K562 (cell line): ENCODE data around the gene KCNH8. TPM values are rescaled to one million over a fixed set of nuclear protein-coding genes. Genes with fewer than 3 reads are reported as not detected.

Source experiments
- HMGN3 ChIP-seq: IDR thresholded peaks from 2 replicates; pipeline ENCODE4 v1.6.1; 2011; ENCODE audit warnings: borderline replicate concordance, low read depth, mild to moderate bottlenecking, mixed read lengths, low read length; ENCODE audit not compliant: insufficient read length; ENCODE audit errors: extremely low read depth
- NFYB ChIP-seq: IDR thresholded peaks from 2 replicates; pipeline ENCODE4 v1.6.1; 2011; ENCODE audit warnings: mild to moderate bottlenecking, moderate library complexity; ENCODE audit not compliant: insufficient read length; ENCODE audit errors: extremely low read depth
- ZNF561 ChIP-seq: fragments of 450-650 bp; formaldehyde crosslinking; conservative IDR thresholded peaks from 2 replicates; pipeline ENCODE4 v1.4.0; 2020; ENCODE audit warnings: mild to moderate bottlenecking, moderate library complexity
- ZNF583 ChIP-seq: fragments of 250-450 bp; sonication (Bioruptor Pico); IDR thresholded peaks from 2 replicates; pipeline ENCODE4 v1.4.0; 2020
- polyA plus RNA-seq, 8 experiments: library from polyadenylated mRNA; depleted of rRNA in 4 of 8; stranded (reverse) in 5 of 8; unstranded in 3 of 8; fragments of >200 nt; fragmentation: Nextera tagmentation in 2 of 8; fragmentation: Illumina TruSeq in 1 of 8; extraction: Ambion mirVana in 2 of 8; extraction: Trizol in 1 of 8; gene quantifications; 2 replicates each; pipeline versions ENCODE4 v1.2.1 to v1.2.3, GENCODE V29; 2011 to 2014; ENCODE audit warnings: inconsistent platforms in 1 of 8, missing spikeins in 1 of 8
- total RNA-seq, 7 experiments: library from RNA; depleted of rRNA in 6 of 7; stranded (reverse); fragments of >200 nt in 6 of 7; fragmentation: Illumina TruSeq in 2 of 7; extraction: Trizol in 2 of 7; gene quantifications; 2 replicates each; pipeline versions ENCODE4 v1.2.1 to v1.2.3, GENCODE V29; 2011 to 2021; ENCODE audit warnings: low replicate concordance in 1 of 7
- TF ChIP-seq, protein P1 (sequence below), 2 experiments: fragments of 450-650 bp in 1 of 2; sonication (generic) in 1 of 2; formaldehyde crosslinking in 1 of 2; IDR thresholded peaks; 2 replicates each; pipeline versions ENCODE4 v1.7.1 to v1.9.0; 2016 to 2022; ENCODE audit warnings: inconsistent platforms in 1 of 2, mild to moderate bottlenecking in 1 of 2, missing genetic modification reagents in 1 of 2

Gene KCNH8
- total and polyA plus RNA-seq, 9 of the 15 experiments (the other 6 are each of a cell fraction or from before 2014, with no cell fraction given), result 0.02 to 0.08 (median 0.04) TPM; not detected in 6

DNA sequence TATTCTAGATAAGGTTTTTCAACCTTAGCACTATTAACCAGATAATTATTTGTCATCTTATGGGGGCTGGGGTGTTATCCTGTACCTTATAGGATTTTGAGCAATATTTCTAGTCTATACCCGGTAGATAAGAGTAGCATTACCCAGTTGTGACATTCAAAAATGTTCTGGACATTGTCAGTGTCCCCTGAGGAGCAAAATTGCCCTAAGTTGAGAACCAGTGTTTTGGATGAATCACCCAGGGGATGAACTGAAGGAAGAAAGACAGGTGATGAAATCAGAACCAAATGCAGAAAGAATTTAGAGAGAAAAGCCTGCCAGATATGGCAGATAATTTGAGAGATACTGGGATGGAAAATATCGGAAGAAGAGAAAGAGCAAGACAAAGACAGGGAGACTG, 58.2 kb downstream of the KCNH8 start (continued):
- TF ChIP-seq, protein P1, sequence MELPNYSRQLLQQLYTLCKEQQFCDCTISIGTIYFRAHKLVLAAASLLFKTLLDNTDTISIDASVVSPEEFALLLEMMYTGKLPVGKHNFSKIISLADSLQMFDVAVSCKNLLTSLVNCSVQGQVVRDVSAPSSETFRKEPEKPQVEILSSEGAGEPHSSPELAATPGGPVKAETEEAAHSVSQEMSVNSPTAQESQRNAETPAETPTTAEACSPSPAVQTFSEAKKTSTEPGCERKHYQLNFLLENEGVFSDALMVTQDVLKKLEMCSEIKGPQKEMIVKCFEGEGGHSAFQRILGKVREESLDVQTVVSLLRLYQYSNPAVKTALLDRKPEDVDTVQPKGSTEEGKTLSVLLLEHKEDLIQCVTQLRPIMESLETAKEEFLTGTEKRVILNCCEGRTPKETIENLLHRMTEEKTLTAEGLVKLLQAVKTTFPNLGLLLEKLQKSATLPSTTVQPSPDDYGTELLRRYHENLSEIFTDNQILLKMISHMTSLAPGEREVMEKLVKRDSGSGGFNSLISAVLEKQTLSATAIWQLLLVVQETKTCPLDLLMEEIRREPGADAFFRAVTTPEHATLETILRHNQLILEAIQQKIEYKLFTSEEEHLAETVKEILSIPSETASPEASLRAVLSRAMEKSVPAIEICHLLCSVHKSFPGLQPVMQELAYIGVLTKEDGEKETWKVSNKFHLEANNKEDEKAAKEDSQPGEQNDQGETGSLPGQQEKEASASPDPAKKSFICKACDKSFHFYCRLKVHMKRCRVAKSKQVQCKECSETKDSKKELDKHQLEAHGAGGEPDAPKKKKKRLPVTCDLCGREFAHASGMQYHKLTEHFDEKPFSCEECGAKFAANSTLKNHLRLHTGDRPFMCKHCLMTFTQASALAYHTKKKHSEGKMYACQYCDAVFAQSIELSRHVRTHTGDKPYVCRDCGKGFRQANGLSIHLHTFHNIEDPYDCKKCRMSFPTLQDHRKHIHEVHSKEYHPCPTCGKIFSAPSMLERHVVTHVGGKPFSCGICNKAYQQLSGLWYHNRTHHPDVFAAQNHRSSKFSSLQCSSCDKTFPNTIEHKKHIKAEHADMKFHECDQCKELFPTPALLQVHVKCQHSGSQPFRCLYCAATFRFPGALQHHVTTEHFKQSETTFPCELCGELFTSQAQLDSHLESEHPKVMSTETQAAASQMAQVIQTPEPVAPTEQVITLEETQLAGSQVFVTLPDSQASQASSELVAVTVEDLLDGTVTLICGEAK (IDR thresholded peaks at IDR 0.05), result no peak
- TF ChIP-seq, protein P1 (CRISPR knock-in tag; IDR thresholded peaks at IDR 0.05), result no peak
- TF ChIP-seq ZNF561 (CRISPR knock-in tag) (no peak), HMGN3 (no peak), ZNF583 (no peak), NFYB (no peak)
- TF ChIP-seq, all 486 proteins: peak for 0
